ENCODE data around the gene METTL26. TPM values are rescaled to one million over a fixed set of nuclear protein-coding genes. Genes with fewer than 3 reads are reported as not detected.
A peak's percentile ranks its signal among the peaks of the same experiment; 100 is the strongest.

METTL26 gene
- total and polyA plus RNA-seq, 10 of the 15 experiments (the other 5 are each of a cell fraction or from before 2014, with no cell fraction given) = 5.4 to 163 (median 79.3) TPM

GRCh38 chr16:588639-588888 is 47.5 kb downstream of the METTL26 start (continued):
- no peak for TF ChIP-seq ZNF592 (IDR thresholded peaks at IDR 0.05)
- no peak for TF ChIP-seq ASH2L (IDR thresholded peaks at IDR 0.05; ENCODE audit: borderline replicate concordance, low read depth)
- TF ChIP-seq TCF3 (IDR thresholded peaks at IDR 0.05; ENCODE audit: borderline replicate concordance, insufficient read depth, low read depth, low read length) = 0 out of 2 replicates have a peak, but pooled peaks have one; percentile 4
- no peak for TF ChIP-seq BCL3 (IDR thresholded peaks at IDR 0.05; ENCODE audit: borderline replicate concordance, insufficient read depth, low read depth, low read length, poor library complexity, severe bottlenecking)
- TF ChIP-seq HSF1 (IDR thresholded peaks at IDR 0.05; ENCODE audit: low read depth, low read length) = no peak
- no peak for TF ChIP-seq SUPT20H (IDR thresholded peaks at IDR 0.05; ENCODE audit: borderline replicate concordance, control insufficient read depth, low read depth, low read length)
- no peak for TF ChIP-seq DPF2 (IDR thresholded peaks at IDR 0.05)
- TF ChIP-seq PAX5 (IDR thresholded peaks at IDR 0.05; ENCODE audit: borderline replicate concordance, low read depth, low read length) = peak; percentile 73; the same call in 1 of the 2 replicates
- TF ChIP-seq CEBPB (IDR thresholded peaks at IDR 0.05; ENCODE audit: borderline replicate concordance in 1 of 2, low read depth in 2 of 2, low read length in 2 of 2) = no peak
- TF ChIP-seq CUX1 (IDR thresholded peaks at IDR 0.05; ENCODE audit: insufficient replicate concordance, low read depth, low read length) = no peak
- TF ChIP-seq SIX5 (IDR thresholded peaks at IDR 0.05; ENCODE audit: low read depth, low read length, severe bottlenecking) = no peak
- no peak for TF ChIP-seq NFYB (IDR thresholded peaks at IDR 0.05; ENCODE audit: insufficient read depth, low read depth, low read length)
- no peak for TF ChIP-seq NR2F1 (conservative IDR thresholded peaks at IDR 0.05)
- TF ChIP-seq CREM (IDR thresholded peaks at IDR 0.05; ENCODE audit: low read depth) = 0 out of 2 replicates have a peak, but pooled peaks have one; percentile 33
- TF ChIP-seq CREB1 (IDR thresholded peaks at IDR 0.05; ENCODE audit: low read depth) = 0 out of 2 replicates have a peak, but pooled peaks have one; percentile 47
- TF ChIP-seq ELK1 (IDR thresholded peaks at IDR 0.05; ENCODE audit: low read depth, low read length) = no peak
- TF ChIP-seq RB1 (IDR thresholded peaks at IDR 0.05; ENCODE audit: borderline replicate concordance) = no peak

Measured in GM12878 (cell line).